Gastrocnemius medialis (tissue), 4 donors: ENCODE results near the gene SLCO3A1.

ENCODE experiments used
- POLR2A ChIP-seq, 2 donors: fragments of 450-650 bp; IDR thresholded peaks; one replicate each; pipeline ENCODE4 v1.6.1; 2017; ENCODE audit warnings: antibody characterized with exemption in 2 of 2, mild to moderate bottlenecking in 2 of 2, moderate library complexity in 2 of 2
- TF ChIP-seq, protein P1 (sequence below), 5 experiments: fragments of 450-650 bp in 3 of 5; fragments of 200-600 bp in 2 of 5; sonication (generic) in 2 of 5; IDR thresholded peaks in 4 of 5; conservative IDR thresholded peaks in 1 of 5; 1 replicate in 4 of 5; 2 replicates in 1 of 5; pipeline ENCODE4 v1.5.1; 2016 to 2019; ENCODE audit warnings: antibody characterized with exemption in 5 of 5, mild to moderate bottlenecking in 3 of 5, moderate library complexity in 3 of 5

DNA sequence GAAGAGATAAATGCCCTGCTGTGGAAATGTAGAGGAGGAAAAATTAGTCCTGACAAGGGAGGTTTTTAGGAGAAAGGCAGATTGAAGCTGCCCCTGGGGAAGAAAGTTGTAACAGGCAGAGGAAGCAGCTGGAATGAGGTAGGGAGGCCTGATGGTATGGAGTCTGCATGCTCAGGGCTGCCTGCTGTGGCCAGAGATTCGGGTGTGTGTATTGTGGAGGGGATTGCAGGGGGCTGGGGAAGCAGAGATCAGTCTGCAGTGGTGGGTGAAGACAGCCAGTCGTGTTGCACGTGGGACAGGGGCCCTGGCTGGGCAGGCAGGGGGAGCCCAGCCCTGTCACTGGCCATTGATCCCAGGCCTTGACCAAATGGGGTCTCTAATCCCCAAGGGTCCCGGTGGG is 96.5 kb downstream of the SLCO3A1 start:
- TF ChIP-seq, protein P1, sequence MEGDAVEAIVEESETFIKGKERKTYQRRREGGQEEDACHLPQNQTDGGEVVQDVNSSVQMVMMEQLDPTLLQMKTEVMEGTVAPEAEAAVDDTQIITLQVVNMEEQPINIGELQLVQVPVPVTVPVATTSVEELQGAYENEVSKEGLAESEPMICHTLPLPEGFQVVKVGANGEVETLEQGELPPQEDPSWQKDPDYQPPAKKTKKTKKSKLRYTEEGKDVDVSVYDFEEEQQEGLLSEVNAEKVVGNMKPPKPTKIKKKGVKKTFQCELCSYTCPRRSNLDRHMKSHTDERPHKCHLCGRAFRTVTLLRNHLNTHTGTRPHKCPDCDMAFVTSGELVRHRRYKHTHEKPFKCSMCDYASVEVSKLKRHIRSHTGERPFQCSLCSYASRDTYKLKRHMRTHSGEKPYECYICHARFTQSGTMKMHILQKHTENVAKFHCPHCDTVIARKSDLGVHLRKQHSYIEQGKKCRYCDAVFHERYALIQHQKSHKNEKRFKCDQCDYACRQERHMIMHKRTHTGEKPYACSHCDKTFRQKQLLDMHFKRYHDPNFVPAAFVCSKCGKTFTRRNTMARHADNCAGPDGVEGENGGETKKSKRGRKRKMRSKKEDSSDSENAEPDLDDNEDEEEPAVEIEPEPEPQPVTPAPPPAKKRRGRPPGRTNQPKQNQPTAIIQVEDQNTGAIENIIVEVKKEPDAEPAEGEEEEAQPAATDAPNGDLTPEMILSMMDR (IDR thresholded peaks at IDR 0.05 in 4 of 5, conservative IDR thresholded peaks at IDR 0.05 in 1 of 5), result no peak
- no peak for TF ChIP-seq POLR2A (IDR thresholded peaks at IDR 0.05)
